Globus pallidus (tissue), 1 donor: ENCODE data around the gene CGREF1.

ENCODE experiments used
- DNase-seq: peaks from one replicate; pipeline ENCODE4 v3.0.0-alpha.2; 2015; ENCODE audit warnings: low spot score

Gene CGREF1

GRCh38 chr2:27118525-27119329, at the start of gene CGREF1:
Gene CGREF1 (minus strand): TSS chr2:27119128. CDS start chr2:27104366, 14,762 bp downstream.
- no peak for DNase-seq

GRCh38 chr2:27164960-27165763, 46.2 kb upstream of the CGREF1 start:
- no peak for DNase-seq

- no peak for DNase-seq
Measured at GRCh38 chr2:27162151-27163121, 43.5 kb upstream of the CGREF1 start.

- no peak for DNase-seq
Measured at GRCh38 chr2:27160191-27160590, 41.3 kb upstream of the CGREF1 start.

GRCh38 chr2:27159271-27159670, 40.3 kb upstream of the CGREF1 start:
- DNase-seq: no peak

- no peak for DNase-seq
Measured at GRCh38 chr2:27158468-27158867, 39.5 kb upstream of the CGREF1 start.

GRCh38 chr2:27155069-27155520, 36.2 kb upstream of the CGREF1 start:
- no peak for DNase-seq

GRCh38 chr2:27154488-27154887, 35.6 kb upstream of the CGREF1 start:
- no peak for DNase-seq

- DNase-seq: no peak
Measured at GRCh38 chr2:27152796-27153464, 34.0 kb upstream of the CGREF1 start.

- no peak for DNase-seq
Measured at GRCh38 chr2:27152102-27152795, 33.3 kb upstream of the CGREF1 start.

GRCh38 chr2:27150639-27151230, 31.8 kb upstream of the CGREF1 start:
- DNase-seq: no peak

GRCh38 chr2:27149570-27150405, 30.9 kb upstream of the CGREF1 start:
- DNase-seq: no peak

- DNase-seq: no peak
Measured at GRCh38 chr2:27148801-27149439, 30.0 kb upstream of the CGREF1 start, which contains the start of gene TCF23. Gene TCF23 (plus strand): TSS chr2:27149004. CDS start chr2:27149134, 130 bp downstream.

- DNase-seq: no peak
Measured at GRCh38 chr2:27147935-27148334, 29.0 kb upstream of the CGREF1 start.

- DNase-seq: no peak
Measured at GRCh38 chr2:27145682-27146081, 26.8 kb upstream of the CGREF1 start.

GRCh38 chr2:27143285-27143684, 24.4 kb upstream of the CGREF1 start:
- DNase-seq: no peak

GRCh38 chr2:27139310-27139709, 20.4 kb upstream of the CGREF1 start, which contains the start of gene PRR30:
Gene PRR30 (minus strand): TSS chr2:27139410. CDS start chr2:27138329, 1,081 bp downstream.
- no peak for DNase-seq

GRCh38 chr2:27138111-27138510, 19.2 kb upstream of the CGREF1 start:
- DNase-seq: no peak
